HG02763 (cell line): ENCODE data around the gene PRKD1.
"Not testable (repeated sequence)": the region's sequence is repeated elsewhere in the genome, so short reads cannot be mapped to it uniquely, and the experiment has no call there.

Source experiments
- ATAC-seq: cut with Tn5 transposase; IDR thresholded peaks from one replicate; pipeline ENCODE4 v1.9.1; 2021; ENCODE audit warnings: mild to moderate bottlenecking, moderate library complexity; ENCODE audit not compliant: unreplicated experiment

Gene PRKD1

GRCh38 chr14:29905543-29905942, 22.1 kb downstream of the PRKD1 start:
- ATAC-seq: no peak

GRCh38 chr14:29900609-29901350, 26.9 kb downstream of the PRKD1 start:
- ATAC-seq: no peak

- no peak for ATAC-seq
These were observed 29.2 kb downstream of the PRKD1 start for GRCh38 chr14:29898470-29898869.

GRCh38 chr14:29897181-29897580, 30.5 kb downstream of the PRKD1 start:
- ATAC-seq: no peak

GRCh38 chr14:29896354-29896821, 31.3 kb downstream of the PRKD1 start:
- ATAC-seq: no peak

- no peak for ATAC-seq
These were observed 32.0 kb downstream of the PRKD1 start for GRCh38 chr14:29895591-29896083.

- ATAC-seq: no peak
These were observed 33.7 kb downstream of the PRKD1 start for GRCh38 chr14:29893989-29894388.

- no peak for ATAC-seq
These were observed 35.3 kb downstream of the PRKD1 start for GRCh38 chr14:29892327-29892726.

GRCh38 chr14:29885988-29886387, 41.7 kb downstream of the PRKD1 start:
- ATAC-seq: no peak

GRCh38 chr14:29868000-29868399, 59.6 kb downstream of the PRKD1 start:
- no peak for ATAC-seq

- ATAC-seq: no peak
These were observed 62.3 kb downstream of the PRKD1 start for GRCh38 chr14:29865299-29865698.

- ATAC-seq: no peak
These were observed 65.7 kb downstream of the PRKD1 start for GRCh38 chr14:29861996-29862395.

- ATAC-seq: peak; percentile 88
These were observed 69.3 kb downstream of the PRKD1 start for GRCh38 chr14:29858299-29858698.

- ATAC-seq: peak; percentile 71
These were observed 70.1 kb downstream of the PRKD1 start for GRCh38 chr14:29857551-29857950.

- no peak for ATAC-seq
These were observed 71.1 kb downstream of the PRKD1 start for GRCh38 chr14:29856516-29856915.

GRCh38 chr14:29853691-29854090, 74.0 kb downstream of the PRKD1 start:
- ATAC-seq: not testable (repeated sequence)

- ATAC-seq: no peak
These were observed 74.4 kb downstream of the PRKD1 start for GRCh38 chr14:29853272-29853671.

- ATAC-seq: no peak
These were observed 76.2 kb downstream of the PRKD1 start for GRCh38 chr14:29851397-29851796.

- no peak for ATAC-seq
These were observed 80.6 kb downstream of the PRKD1 start for GRCh38 chr14:29847056-29847380.

- ATAC-seq: peak; percentile 67
These were observed 81.2 kb downstream of the PRKD1 start for GRCh38 chr14:29846339-29847055.

- no peak for ATAC-seq
These were observed 83.7 kb downstream of the PRKD1 start for GRCh38 chr14:29843981-29844380.

GRCh38 chr14:29842228-29842627, 85.4 kb downstream of the PRKD1 start:
- ATAC-seq: no peak
